HG03442 (cell line): Measurements from ENCODE around the gene OTOS.

ENCODE experiments used
- ATAC-seq: cut with Tn5 transposase; IDR thresholded peaks from one replicate; pipeline ENCODE4 v1.9.1; 2021; ENCODE audit warnings: mild to moderate bottlenecking, moderate library complexity; ENCODE audit not compliant: unreplicated experiment

OTOS gene

DNA sequence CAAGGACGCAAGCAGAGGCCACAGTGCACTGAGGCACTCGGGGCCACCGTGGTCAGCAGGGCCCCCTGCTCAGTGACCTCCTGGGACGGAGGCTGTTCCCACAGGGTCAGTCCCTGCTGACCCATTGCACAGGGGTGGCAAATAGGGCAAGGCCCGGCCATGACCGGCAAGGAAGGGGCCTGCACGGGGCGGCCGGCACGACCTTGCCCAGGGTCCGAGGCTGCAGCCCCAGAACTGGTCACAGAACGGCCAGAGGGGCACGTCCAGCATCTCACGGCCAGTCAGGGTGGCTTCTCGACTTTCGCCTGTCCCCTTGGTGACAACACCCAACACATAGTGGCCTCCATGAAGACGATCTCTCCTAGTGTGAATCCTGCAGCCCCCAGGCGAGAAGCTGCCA is 27.6 kb upstream of the OTOS start:
- ATAC-seq, result no peak

DNA sequence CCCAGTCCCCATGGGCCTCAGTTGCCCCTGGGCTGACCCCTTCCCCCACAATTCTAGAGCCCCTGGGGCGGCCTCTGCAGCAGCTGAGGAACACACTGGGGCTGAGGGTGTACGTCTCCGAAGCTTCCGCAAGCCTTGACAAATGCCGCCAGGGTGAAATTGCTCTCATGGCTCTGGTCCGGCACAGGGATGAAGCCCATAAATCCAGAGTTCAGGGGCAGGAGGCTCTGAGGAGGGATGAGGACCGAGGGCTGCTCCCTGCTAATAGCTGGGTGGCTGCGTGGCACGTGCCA is 27.1 kb upstream of the OTOS start:
- ATAC-seq, result no peak

GRCh38 chr2:240166761-240167587 is 26.5 kb upstream of the OTOS start:
- no peak for ATAC-seq

- no peak for ATAC-seq
Observed at GRCh38 chr2:240166191-240166590, 25.7 kb upstream of the OTOS start.

DNA sequence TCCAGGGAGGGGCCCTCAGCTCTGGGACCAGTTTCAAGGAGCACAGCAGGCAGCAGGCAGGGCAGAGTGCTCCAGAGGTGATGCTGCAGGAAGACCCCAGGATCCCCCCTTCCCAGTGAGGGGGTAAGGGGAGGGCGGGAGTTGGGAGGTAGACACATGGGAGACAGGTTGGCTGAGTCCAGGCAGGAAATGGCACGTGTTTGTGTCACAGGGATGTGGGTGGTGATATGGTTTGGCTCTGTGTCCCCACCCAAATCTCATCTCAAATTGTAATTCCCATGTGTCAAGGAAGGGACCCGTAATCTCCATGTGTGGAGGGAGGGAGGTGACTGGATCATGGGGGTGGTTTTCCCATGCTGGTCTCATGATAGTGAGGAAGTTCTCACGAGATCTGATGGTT is 25.2 kb upstream of the OTOS start:
- no peak for ATAC-seq

GRCh38 chr2:240165034-240165433 is 24.6 kb upstream of the OTOS start:
- ATAC-seq, result no peak

DNA sequence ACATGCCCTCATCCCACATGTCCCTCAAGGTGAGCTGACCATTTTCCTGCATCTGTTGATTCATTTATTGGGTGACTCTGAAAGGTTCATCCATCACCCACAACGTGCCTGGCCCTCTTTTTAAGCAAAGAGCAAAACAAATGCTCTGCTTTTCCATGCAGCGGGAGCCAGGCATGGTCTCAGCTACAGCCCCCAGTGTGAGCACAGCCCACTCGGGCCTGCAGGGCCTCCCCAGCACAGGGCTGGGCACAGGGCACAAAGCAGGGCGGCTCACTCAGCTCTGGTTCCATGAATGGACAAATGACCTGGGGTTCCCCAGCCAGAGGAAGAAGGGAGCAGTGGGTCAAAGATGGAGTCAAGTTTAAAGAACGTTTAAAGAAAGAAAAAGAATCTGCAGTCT is 24.1 kb upstream of the OTOS start:
- ATAC-seq, result no peak

DNA sequence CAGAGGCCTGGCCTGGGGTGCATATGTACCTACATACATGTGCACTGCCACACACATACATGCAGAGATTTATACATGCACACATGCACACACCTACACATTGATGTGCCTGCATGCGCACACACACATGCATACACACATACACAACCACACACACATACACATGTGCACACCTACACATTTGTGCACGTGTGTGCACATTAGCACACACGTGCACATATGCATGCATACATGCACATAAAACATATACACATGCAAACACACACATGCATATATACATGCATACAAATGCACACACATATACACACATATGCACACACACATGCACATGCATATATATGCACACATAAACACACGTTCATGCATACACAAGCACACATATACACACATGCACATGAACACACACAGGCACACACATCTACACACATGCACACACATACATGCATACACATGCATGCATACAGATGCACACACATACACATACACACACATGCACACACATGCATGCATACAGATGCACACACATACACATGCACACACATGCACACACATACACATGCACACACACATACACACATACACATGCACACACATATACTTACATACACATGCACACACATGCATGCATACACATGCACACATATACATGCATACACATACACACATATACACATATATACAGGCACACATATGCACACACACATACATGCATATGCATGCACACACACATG is 23.6 kb upstream of the OTOS start:
- ATAC-seq, result no peak

GRCh38 chr2:240162939-240163714 is 22.7 kb upstream of the OTOS start:
- ATAC-seq, result no peak

DNA sequence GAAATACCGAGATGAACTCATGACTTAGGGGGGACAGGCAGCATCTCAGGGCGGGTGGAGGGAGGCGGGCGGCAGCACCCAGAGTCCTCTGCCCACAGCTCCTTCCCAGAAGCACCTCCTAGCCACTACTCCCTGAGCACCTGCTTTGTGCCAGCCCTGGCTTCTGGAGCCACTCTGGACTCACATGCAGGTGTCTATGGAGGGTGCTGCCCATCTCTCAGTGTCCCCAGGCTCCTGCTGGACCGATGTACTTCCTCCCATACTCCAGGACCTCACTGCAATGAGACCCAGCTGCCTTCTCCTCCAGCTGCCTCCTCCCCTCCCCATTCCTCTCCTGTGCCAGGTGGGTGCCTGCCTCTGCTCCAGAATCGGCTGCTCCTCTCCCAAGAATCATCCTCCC is 22.1 kb upstream of the OTOS start:
- ATAC-seq, result no peak

GRCh38 chr2:240162032-240162431 is 21.6 kb upstream of the OTOS start:
- ATAC-seq, result no peak

DNA sequence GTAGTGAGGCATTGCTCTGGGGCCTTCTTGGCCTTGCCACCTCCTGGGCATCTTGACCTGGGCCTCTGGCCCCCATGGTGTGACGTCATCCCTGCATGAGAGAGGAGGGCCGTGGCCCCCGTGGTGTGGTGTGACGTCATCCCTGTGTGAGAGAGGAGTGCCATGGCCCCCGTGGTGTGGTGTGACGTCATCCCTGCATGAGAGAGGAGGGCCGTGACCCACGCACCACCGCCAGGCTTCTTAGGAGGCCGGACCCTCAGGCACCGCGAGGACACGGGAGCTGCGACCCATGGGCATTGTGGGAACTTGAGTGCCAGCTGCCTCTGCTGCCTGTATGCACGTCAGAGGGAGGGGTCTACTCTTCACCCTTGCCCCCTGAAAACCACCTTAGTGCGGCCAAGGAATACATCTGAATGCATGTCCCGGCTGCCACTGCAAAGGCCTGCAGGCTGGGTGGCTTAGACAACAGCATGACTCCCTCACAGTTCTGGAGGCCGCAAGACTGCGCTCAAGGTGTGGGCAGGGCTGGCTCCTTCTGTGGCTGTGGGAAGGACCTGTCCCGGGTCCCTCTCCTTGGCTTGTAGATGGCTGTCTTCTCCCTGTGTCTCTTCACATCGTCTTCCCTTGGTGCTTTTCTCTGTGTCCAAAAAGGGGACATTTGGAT is 20.8 kb upstream of the OTOS start:
- no peak for ATAC-seq

GRCh38 chr2:240160291-240161086 is 20.0 kb upstream of the OTOS start:
- ATAC-seq, result no peak

DNA sequence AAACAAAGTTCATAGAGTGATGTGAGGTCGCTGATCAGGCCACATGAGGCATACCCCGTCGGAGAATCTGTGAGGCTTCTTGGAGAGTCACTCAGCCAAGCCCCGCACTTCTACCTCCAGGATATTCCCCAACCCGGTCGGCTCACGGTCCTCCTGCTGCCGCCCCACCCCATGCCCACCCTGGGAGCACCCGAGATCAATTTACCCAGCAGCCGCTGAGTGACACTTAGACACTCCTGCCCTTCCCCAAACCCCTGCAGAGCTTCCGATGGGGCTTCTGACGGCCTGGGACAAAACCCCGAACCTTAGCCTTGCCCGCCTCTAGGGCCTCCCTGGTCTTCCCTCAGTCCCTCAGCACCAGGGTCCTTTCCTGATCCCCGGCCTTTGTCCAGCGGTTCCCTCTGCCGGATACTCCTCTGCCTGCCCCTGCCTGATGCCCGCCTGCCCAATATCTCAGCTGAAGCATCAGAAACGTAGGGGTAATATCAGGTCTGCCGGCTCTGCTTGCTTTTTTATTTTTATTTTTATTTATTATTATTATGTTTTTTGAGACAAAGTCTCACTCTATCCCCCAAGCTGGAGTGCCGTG is 18.9 kb upstream of the OTOS start:
- no peak for ATAC-seq

DNA sequence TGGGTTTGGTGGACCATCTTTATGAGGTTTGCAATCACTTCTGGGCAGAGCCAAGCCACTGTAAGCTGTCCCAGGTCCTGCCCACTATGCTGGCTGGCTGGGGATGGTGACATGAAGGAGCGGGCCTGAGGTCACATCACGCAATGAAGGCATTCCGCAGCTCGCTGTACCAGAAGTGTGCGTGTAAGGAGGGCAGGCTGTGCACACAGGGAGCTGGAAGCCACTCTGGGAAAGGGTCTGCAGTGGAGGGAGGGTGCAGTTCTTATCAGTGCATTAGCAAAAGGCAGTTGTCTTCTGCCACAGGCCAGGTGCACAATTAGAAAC is 16.7 kb upstream of the OTOS start:
- no peak for ATAC-seq

DNA sequence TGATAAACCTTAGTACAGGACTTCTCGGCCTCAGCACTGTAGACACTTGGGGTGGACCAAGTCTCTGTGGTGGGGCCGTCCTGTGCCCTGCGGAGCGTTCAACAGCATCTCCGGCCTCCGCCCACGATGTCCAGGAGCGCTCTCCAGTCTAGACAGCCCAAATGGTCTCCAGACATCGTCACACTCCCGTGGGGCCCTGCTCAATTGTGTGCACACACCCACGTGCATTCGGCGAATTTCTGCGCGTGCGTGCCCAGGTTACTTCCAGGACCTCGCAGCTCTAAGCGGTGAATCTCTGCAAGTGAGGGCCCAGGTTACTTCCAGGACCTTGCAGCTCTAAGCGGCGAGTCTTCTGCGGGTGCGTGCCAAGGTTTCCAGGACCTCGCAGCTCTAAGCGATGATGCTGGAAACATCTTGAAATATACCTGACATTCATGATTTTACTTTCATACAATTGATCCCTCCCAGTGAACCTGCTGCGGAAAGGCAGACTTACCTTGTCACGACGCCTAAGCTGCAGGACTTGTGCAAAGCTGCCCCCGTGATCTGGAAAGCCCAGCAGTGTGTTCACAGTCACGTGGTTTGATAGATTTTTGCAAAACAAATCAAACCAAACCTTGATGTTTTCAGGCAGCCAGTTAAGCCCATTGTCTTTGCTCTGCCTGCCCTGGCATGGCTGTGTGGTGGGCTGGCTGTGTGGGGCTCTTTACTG is 16.1 kb upstream of the OTOS start:
- no peak for ATAC-seq

DNA sequence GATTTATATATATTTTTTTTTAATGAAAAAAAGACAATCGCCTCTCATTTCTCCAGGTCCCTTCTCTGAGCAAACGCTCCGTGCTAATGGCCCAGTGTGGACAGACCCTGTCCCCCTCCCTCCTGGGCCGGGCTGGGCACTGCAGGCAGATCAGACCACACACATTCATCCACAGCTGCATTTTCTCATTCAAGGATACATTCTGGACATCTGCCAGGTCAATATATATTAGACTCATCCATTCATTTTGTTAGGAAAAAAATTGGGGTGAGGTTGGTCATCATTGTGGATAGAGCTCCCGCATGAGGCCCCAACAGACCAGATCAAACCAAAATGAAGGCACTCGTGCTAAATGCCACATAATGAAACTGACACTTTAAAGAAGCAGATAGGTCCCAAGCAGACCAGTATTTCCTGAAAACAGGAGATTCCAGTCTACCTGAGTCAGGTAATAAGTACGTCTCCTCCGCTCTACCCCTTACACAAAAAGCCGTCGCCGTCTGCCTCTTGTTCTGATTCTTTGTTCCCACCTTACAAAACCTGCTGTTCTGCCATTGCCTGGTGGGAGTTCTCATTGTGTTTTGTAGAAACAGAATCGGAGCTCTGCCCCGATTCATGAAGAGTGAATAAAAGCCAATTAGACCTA is 15.4 kb upstream of the OTOS start:
- no peak for ATAC-seq

GRCh38 chr2:240155048-240155744 is 14.7 kb upstream of the OTOS start:
- ATAC-seq, result no peak

DNA sequence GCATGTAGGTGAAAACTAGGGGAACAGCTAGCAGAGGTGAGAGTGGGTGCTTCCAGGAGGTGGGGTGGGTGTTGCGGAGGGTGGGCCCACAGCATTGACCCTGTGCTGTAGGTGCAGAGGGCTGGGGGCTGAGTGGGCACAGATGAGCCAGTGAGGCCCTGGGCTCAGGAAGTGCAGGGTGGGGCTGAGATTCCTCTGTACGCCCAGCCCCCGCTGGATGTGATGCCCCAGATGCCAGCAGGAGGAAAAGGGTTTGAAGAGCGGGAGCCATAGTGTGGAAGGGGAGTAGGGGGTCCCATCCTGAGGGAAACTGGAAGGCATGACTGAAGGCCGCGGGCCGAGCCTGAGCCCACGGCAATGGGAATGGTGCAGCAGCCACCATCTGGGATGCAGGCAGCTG is 14.1 kb upstream of the OTOS start:
- ATAC-seq, result no peak
